ENCODE results near the gene DCAF5.
"Not testable (repeated sequence)": the region's sequence is repeated elsewhere in the genome, so short reads cannot be mapped to it uniquely, and the experiment has no call there.

The DCAF5 gene

GRCh38 chr14:69066396-69067171 is 86.3 kb downstream of the DCAF5 start:
- DNase-seq, result no peak

- DNase-seq, result not testable (repeated sequence)
These were observed 87.0 kb downstream of the DCAF5 start for GRCh38 chr14:69065934-69066333.

- DNase-seq, result no peak
These were observed 88.3 kb downstream of the DCAF5 start for GRCh38 chr14:69064596-69064995.

GRCh38 chr14:69059658-69060623 is 93.0 kb downstream of the DCAF5 start:
- DNase-seq, result no peak

GRCh38 chr14:69055999-69056788 is 96.7 kb downstream of the DCAF5 start:
- DNase-seq, result no peak

- DNase-seq, result no peak
These were observed 97.8 kb downstream of the DCAF5 start for GRCh38 chr14:69055125-69055524.

- no peak for DNase-seq
These were observed 98.9 kb downstream of the DCAF5 start for GRCh38 chr14:69054030-69054429.

- DNase-seq, result no peak
These were observed 100.7 kb downstream of the DCAF5 start for GRCh38 chr14:69052181-69052601.

- DNase-seq, result no peak
These were observed 102.4 kb downstream of the DCAF5 start for GRCh38 chr14:69050240-69051184.

GRCh38 chr14:69049675-69050074 is 103.2 kb downstream of the DCAF5 start:
- DNase-seq, result no peak

GRCh38 chr14:69048456-69048855 is 104.5 kb downstream of the DCAF5 start:
- DNase-seq, result no peak

GRCh38 chr14:69047255-69047654 is 105.7 kb downstream of the DCAF5 start:
- no peak for DNase-seq

- DNase-seq, result no peak
These were observed 106.5 kb downstream of the DCAF5 start for GRCh38 chr14:69046476-69046860.

GRCh38 chr14:69045857-69046475 is 107.0 kb downstream of the DCAF5 start:
- no peak for DNase-seq

GRCh38 chr14:69044965-69045555 is 107.9 kb downstream of the DCAF5 start:
- DNase-seq, result no peak

- no peak for DNase-seq
These were observed 108.6 kb downstream of the DCAF5 start for GRCh38 chr14:69044296-69044695.

GRCh38 chr14:69043596-69044260 is 109.2 kb downstream of the DCAF5 start:
- no peak for DNase-seq

- DNase-seq, result no peak
These were observed 110.0 kb downstream of the DCAF5 start for GRCh38 chr14:69042787-69043444.

- DNase-seq, result no peak
These were observed 110.6 kb downstream of the DCAF5 start for GRCh38 chr14:69042299-69042698.

- DNase-seq, result no peak
These were observed 111.1 kb downstream of the DCAF5 start for GRCh38 chr14:69041783-69042182.
